Body of pancreas (tissue), 4 donors: ENCODE data around the gene ZFR. TPM values are rescaled to one million over a fixed set of nuclear protein-coding genes. Genes with fewer than 3 reads are reported as not detected.

Experiments
- ATAC-seq: fragments of 150-250 bp; one replicate; pipeline ENCODE4 v1.9.1; 2016
- DNase-seq, 4 donors: peaks; one replicate each; pipeline ENCODE4 v3.0.0-alpha.2; 2019
- H3K27ac ChIP-seq, 4 donors: fragments of 200-600 bp; sonication (generic); 1 replicate in 3 of 4; 2 replicates in 1 of 4; pipeline versions ENCODE4 v1.5.1 to v1.6.1; 2016 to 2019; ENCODE audit warnings: mild to moderate bottlenecking in 1 of 4, mixed read lengths in 1 of 4, moderate library complexity in 1 of 4
- H3K27me3 ChIP-seq, 2 donors: fragments of 200-600 bp; sonication (generic); one replicate each; pipeline ENCODE4 v1.6.0; 2016; ENCODE audit warnings: mild to moderate bottlenecking in 1 of 2
- H3K36me3 ChIP-seq, 2 donors: fragments of 200-600 bp; sonication (generic); replicated peaks in 1 of 2; 2 replicates each; pipeline ENCODE4 v1.5.1; 2016; ENCODE audit warnings: low read depth in 2 of 2; ENCODE audit not compliant: insufficient read depth in 1 of 2
- H3K4me1 ChIP-seq: fragments of 200-600 bp; sonication (generic); one replicate; pipeline ENCODE4 v1.6.0; 2016
- H3K4me3 ChIP-seq, 2 donors: fragments of 200-600 bp; sonication (generic); 1 replicate in 1 of 2; 2 replicates in 1 of 2; pipeline ENCODE4 v1.5.1; 2016 to 2019
- H3K9me3 ChIP-seq, 3 donors: fragments of 200-600 bp; sonication (generic); 1 replicate in 2 of 3; 2 replicates in 1 of 3; pipeline ENCODE4 v1.5.1; 2016
- POLR2A ChIP-seq, 3 donors: fragments of 450-650 bp; IDR thresholded peaks; one replicate each; pipeline ENCODE4 v1.6.1; 2016; ENCODE audit warnings: antibody characterized with exemption in 3 of 3, mild to moderate bottlenecking in 2 of 3
- WGBS, 2 donors: methylation state at CpG; one replicate each; pipeline ENCODE4 v1.1.5; 2017; 5-methylcytosine and 5-hydroxymethylcytosine counted together
- intact Hi-C: fragments of 100-400 bp; cut with DNase I; formaldehyde crosslinking; loops from one replicate; pipeline ENCODE4 v1.15.1; 2023
- total RNA-seq, 2 donors: library from RNA; depleted of rRNA; stranded (reverse); fragments of >200 nt; gene quantifications; one replicate each; pipeline ENCODE4 v1.1.0, GENCODE V29; 2016
- TF ChIP-seq, protein P1 (sequence below), 7 experiments: fragments of 450-650 bp in 4 of 7; fragments of 200-600 bp in 3 of 7; sonication (generic) in 3 of 7; IDR thresholded peaks; one replicate each; pipeline ENCODE4 v1.5.1; 2016 to 2019; ENCODE audit warnings: antibody characterized with exemption in 7 of 7

ZFR gene
- total RNA-seq, 2 donors from 2014 or later: 25.1 to 48.0 TPM

- ATAC-seq (no peak), DNase-seq (peak in 1 of 4 donors; percentile 7)
- WGBS, 2 donors: 46 to 61% methylated on average over 9 of the region's 9 CpGs
- Histone ChIP-seq H3K4me1 (no peaks in the 10 kb centered on the region), H3K36me3 (no peaks in the 10 kb centered on the region), H3K9me3 (no peaks in the 10 kb centered on the region), H3K27me3 (no peaks in the 10 kb centered on the region), H3K27ac (no peak overlapping the region), H3K4me3 (no peak overlapping the region)
- TF ChIP-seq, protein P1, sequence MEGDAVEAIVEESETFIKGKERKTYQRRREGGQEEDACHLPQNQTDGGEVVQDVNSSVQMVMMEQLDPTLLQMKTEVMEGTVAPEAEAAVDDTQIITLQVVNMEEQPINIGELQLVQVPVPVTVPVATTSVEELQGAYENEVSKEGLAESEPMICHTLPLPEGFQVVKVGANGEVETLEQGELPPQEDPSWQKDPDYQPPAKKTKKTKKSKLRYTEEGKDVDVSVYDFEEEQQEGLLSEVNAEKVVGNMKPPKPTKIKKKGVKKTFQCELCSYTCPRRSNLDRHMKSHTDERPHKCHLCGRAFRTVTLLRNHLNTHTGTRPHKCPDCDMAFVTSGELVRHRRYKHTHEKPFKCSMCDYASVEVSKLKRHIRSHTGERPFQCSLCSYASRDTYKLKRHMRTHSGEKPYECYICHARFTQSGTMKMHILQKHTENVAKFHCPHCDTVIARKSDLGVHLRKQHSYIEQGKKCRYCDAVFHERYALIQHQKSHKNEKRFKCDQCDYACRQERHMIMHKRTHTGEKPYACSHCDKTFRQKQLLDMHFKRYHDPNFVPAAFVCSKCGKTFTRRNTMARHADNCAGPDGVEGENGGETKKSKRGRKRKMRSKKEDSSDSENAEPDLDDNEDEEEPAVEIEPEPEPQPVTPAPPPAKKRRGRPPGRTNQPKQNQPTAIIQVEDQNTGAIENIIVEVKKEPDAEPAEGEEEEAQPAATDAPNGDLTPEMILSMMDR (IDR thresholded peaks at IDR 0.05): no peak
- no peak for TF ChIP-seq POLR2A (IDR thresholded peaks at IDR 0.05)
- intact Hi-C loops: no loop called here
These were observed 29.8 kb upstream of the ZFR start for GRCh38 chr5:32474209-32474854.

- ATAC-seq (no peak), DNase-seq (no peak)
- WGBS, 2 donors: 80 to 93% methylated on average over 7 of the region's 7 CpGs
- no peaks in the 10 kb centered on the region for H3K27me3 ChIP-seq
- intact Hi-C loops: no loop called here
- H3K9me3 ChIP-seq: no peaks in the 10 kb centered on the region
- H3K4me3 ChIP-seq: no peak overlapping the region
- no peak for TF ChIP-seq POLR2A (IDR thresholded peaks at IDR 0.05)
- TF ChIP-seq, protein P1 (IDR thresholded peaks at IDR 0.05): no peak
- no peak overlapping the region for H3K27ac ChIP-seq
- H3K4me1 ChIP-seq: no peaks in the 10 kb centered on the region
- no peaks in the 10 kb centered on the region for H3K36me3 ChIP-seq
These were observed 28.5 kb upstream of the ZFR start for GRCh38 chr5:32473072-32473471.

DNA sequence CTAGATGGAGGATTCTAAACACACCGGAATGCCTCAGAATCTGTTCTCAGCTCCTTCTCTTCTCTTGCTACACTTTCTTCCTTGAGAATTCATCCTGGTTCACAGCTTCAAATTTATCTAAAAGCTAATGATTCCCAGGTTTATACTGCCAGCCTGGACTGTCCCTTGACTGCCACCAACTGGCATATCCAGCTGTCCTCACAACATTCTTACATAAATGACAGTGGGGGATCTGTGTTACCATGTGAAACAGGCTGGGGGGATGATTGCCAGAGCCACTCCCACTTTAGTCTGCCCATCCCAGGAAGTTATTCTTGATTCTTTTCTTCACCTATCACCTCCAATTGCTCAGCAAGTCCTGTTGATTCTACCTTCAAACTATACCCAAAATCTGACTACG lies 27.2 kb upstream of the ZFR start:
- Histone ChIP-seq H3K36me3 (no peaks in the 10 kb centered on the region), H3K4me1 (no peaks in the 10 kb centered on the region), H3K9me3 (no peaks in the 10 kb centered on the region), H3K27me3 (no peaks in the 10 kb centered on the region), H3K27ac (no peak overlapping the region), H3K4me3 (no peak overlapping the region)
- TF ChIP-seq, protein P1 (IDR thresholded peaks at IDR 0.05): peak in 5 of 7 experiments; percentile 6 to 35 (median 28)
- TF ChIP-seq POLR2A (IDR thresholded peaks at IDR 0.05): no peak
- DNase-seq (peak in 3 of 4 donors; percentile 9 to 21 (median 17)), ATAC-seq (peak; percentile 27)
- 77 to 80% methylated on average over 2 of the region's 2 CpGs for WGBS, 2 donors
- intact Hi-C loops: no loop called here

- TF ChIP-seq, protein P1 (IDR thresholded peaks at IDR 0.05): no peak
- no peak for TF ChIP-seq POLR2A (IDR thresholded peaks at IDR 0.05)
- Histone ChIP-seq H3K27ac (no peak overlapping the region), H3K4me1 (no peaks in the 10 kb centered on the region), H3K9me3 (no peaks in the 10 kb centered on the region), H3K27me3 (no peaks in the 10 kb centered on the region), H3K4me3 (no peak overlapping the region), H3K36me3 (no peaks in the 10 kb centered on the region)
- no peak for ATAC-seq
- DNase-seq: no peak
- 67 to 69% methylated on average over 2 of the region's 2 CpGs for WGBS, 2 donors
- intact Hi-C loops: no loop called here
These were observed 20.5 kb upstream of the ZFR start for GRCh38 chr5:32465076-32465475.

DNA sequence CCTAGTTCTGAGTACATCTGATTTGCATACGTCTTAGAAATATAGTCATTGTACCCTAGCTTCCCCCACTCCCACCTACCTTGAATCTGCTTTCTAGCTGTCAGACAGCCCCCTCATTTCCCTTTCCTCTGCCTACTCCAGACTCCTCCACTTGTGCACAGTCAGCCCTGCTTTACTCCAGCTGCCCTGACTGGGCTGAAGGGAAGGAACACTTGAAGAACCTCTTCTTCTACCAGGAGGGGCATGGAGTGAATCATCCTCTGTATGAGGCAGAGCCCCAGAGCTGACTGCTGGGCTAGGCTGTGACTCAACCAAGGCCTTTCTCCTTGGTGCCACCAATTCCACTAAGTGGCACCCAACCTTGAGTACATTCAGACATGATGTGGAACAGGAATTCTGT lies 18.1 kb upstream of the ZFR start:
- no peak overlapping the region for H3K4me3 ChIP-seq
- TF ChIP-seq, protein P1 (IDR thresholded peaks at IDR 0.05): no peak
- no peak for TF ChIP-seq POLR2A (IDR thresholded peaks at IDR 0.05)
- no peaks in the 10 kb centered on the region for H3K27me3 ChIP-seq
- H3K36me3 ChIP-seq: no peaks in the 10 kb centered on the region
- 76 to 90% methylated on average over 1 of the region's 1 CpG for WGBS, 2 donors
- H3K9me3 ChIP-seq: no peaks in the 10 kb centered on the region
- H3K27ac ChIP-seq: no peak overlapping the region
- no peaks in the 10 kb centered on the region for H3K4me1 ChIP-seq
- intact Hi-C loops: no loop called here
- DNase-seq (no peak), ATAC-seq (no peak)
